ENCODE data around the gene OVOL3.
A peak's percentile ranks its signal among the peaks of the same experiment; 100 is the strongest.
"Not testable (repeated sequence)": the region's sequence is repeated elsewhere in the genome, so short reads cannot be mapped to it uniquely, and the experiment has no call there.

The OVOL3 gene

DNA sequence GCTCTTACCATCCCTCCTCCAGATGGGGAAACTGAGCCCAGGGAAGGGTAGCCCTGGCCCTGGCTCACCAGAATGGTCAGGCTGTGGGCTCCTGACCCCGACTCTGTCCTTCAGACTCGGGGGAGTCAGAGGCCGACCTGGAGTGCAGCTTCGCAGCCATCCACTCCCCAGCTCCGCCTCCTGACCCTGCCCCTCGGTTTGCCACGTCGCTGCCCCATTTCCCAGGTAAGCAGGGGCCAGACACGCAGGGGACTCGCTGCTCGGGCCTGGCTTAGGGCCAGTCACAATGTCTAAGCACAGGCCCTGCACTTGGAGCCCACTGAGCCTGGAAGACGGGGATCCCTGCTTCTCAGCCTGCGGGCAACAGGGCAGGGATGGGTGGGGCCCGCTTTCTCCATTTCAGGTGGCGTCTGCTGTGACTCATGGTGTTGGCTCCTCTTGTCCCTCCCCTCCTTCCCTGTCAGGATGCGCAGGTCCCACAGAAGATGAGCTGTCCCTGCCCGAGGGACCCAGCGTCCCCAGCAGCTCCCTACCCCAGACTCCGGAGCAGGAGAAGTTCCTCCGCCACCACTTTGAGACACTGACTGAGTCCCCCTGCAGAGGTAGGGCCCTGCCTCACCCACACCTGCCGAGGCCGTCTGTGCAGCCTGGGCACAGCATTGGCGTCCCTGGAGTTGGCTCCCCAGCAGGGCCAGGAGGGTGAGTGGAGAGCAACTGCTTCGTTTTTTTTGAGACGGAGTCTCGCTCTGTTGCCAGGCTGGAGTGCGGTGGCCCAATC lies 9.2 kb upstream of the OVOL3 start:
- no peak for DNase-seq

DNA sequence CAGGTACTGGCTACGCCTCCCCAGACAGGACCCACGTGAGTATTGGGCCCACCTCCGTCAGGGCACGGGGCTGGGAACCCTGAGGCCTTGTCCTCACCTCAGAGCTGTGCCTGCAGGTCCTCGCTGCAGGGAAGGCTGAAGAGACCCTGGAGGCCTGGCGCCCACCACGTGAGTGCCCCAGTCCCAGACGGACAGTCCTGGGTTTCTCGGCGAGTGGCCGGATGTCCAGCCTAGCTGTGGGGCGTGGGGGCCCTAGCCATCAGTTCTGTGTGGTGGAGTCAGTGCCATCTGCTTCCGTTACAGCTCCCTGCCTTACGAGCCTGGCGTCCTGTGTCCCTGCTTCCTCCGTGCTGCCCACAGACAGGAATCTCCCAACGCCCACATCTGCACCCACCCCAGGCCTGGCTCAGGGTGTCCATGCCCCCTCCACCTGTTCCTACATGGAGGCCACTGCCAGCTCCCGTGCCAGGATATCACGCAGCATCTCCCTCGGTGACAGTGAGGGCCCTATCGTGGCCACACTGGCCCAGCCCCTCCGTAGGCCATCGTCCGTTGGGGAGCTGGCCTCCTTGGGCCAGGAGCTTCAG lies 7.8 kb upstream of the OVOL3 start:
- DNase-seq: no peak

DNA sequence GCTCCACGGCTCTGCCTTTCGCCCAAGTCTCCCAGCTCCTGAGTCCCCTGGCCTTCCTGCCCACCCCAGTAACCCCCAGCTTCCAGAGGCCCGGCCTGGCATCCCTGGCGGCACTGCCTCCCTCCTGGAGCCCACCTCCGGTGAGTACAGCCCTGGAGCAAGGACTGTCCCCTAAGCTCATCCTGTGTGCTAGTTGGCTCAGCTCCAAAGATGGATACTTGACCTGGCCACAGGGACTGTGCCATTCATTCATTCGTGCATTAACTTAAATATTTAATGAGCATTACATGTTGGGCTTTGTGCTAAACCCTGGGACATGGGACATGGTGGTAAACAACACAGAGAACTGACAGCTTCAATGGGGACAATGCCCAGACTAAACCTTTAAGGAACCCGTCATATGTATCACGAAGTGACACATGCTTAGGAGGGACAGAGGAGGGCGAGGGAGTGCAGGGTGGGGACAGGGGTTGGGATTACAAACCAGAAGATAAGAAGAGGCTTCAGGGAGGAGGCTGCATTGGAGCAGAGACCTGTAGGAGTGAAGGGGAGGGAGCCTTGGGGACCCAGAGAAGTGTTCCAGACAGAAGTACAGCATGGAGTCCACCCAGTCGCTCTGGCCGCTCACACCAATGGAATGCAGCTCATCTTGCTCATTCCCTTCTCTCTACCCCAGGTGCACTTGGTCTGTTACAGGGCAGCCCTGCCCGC lies 6.9 kb upstream of the OVOL3 start:
- DNase-seq: no peak

DNA sequence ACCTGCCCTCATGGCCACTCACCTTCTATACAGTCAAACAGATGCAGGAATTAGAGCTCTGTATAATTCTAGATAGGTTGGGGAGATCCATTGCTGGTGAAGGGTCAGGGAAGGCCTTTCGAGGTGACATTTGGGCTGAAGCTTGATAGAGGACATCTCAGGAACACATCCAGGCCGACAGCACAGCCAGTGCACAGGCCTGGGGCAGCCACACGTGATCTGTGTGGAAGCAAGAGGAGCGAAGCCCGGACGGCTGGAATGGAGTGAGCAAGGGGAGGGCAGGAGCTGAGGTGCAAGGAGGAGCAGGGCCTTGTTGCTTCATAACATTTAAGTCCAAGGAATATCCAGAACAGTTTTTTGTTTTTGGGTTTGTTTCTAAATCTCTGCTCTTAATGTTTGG lies 4.5 kb upstream of the OVOL3 start:
- no peak for DNase-seq

DNA sequence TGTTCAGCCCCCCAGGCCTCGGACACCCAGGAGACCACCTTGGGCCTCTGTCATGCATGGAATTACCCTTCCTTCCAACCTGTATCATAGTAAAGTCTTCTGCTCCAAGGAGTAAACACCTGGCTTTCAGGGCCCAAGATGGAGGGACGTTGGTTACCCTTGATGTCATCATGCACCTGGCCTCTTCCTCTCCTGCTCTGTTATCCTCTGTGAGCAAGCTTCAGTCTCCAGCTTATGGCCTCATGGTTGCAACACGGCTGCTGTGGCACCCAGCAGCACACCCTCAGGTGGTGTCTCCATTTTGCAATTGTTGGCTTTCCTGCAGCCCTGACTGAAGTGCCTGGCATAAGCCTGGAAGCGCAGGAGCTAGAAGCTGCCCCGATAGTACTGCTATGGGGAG lies 4.0 kb upstream of the OVOL3 start:
- DNase-seq: no peak

DNA sequence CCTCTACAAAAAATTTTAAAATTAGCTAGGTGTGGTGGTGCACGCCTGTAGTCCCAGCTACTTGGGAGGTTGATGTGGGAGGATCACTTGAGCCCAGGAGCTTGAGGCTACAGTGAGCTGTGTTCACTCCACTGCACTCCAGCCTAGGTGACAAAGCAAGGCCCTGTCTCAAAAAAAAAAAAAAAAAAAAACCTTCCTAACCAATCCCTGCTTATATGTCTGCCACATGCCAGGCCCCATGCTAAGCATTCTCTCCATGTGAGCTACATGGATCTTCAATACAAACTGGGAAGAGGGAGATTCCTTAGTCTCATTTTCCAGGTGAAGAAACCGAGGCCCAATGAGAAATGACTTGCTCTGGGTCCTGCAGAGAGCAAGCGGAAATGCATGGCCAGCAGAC lies 2.3 kb upstream of the OVOL3 start:
- no peak for DNase-seq

DNA sequence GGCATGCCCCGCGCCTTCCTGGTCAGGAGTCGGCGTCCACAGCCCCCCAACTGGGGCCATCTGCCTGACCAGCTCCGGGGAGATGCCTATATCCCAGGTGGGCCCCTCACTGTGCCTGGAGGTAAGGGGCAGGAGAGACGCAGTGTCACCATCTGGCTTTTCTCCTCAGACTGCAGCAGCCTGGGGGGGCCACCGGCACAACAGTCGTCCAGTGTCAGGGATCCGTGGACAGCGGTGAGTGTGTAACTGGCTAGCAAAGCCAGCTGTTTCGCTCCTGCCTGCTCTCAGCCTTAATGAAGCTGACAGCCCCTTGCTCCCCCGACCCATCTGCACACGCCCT lies 227 bp downstream of the OVOL3 start:
- no peak for DNase-seq

DNA sequence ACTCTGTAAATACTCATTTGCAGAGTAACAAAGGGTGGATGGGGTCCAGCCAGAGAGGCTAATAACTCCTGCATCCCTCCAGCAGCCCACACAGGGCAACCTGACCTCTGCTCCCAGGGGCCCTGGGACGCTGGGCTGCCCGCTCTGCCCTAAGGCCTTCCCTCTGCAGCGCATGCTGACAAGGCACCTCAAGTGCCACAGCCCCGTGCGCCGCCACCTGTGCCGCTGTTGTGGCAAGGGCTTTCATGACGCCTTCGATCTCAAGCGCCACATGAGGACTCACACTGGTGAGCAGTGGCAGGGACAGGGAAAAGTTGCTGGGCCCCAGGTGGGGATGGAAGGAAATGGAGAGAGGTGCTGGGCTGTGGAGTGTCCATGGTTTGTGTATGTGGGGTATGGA lies 1.7 kb downstream of the OVOL3 start:
- DNase-seq: no peak

DNA sequence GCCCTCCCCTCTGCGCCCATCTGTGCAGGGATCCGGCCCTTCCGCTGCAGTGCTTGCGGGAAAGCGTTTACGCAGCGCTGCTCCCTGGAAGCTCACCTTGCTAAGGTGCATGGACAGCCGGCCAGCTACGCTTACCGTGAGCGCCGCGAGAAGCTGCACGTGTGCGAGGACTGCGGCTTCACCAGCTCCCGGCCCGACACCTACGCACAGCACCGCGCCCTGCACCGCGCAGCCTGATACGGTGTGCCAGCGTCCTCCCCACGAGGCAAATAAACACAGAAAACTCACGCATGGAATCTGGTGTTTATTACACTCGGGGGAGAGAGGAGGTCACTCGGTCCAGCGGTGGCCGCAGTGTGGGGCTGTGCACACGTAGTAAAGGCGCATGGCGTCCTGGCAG lies 2.5 kb downstream of the OVOL3 start:
- DNase-seq: no peak

DNA sequence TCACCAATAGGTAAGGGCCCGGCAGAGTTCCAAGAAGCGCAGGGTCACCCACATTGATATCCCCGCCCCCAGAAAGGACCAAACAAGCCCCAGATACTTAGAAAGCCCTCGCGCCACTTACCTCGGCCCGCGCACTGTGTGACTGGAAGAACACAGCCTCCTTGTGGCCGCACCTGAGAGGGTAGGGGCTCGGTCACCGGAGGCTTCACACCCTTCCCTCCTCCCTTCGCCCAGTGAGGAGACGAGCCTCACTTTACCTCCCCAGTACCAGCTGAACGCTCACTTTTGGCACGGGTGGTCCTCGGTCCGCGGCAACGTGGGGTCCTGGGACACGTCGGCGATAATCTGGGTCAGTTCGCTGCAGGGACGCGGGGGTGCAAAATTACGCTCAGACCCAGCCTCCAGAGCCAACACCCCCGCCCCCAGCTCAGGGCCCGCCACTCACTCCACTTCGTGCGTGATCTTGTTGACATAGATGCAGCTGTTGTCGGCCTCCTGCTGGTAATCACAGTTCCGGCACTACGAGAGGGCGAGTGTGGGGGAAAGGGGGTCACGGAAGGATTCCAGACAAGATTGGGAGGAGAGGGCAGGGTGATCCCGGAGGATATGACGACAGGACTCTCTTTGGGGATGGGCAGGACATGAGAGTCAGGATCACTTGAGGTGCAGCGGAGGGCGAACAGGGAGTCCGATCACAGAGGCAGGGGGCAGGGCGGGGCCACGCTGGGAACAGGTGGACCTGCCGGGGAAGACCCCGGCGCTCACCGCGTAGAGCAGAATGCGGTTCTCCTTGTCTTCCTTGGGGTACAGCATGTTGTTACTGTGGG lies 3.2 kb downstream of the OVOL3 start:
- DNase-seq: peak; percentile 61

DNA sequence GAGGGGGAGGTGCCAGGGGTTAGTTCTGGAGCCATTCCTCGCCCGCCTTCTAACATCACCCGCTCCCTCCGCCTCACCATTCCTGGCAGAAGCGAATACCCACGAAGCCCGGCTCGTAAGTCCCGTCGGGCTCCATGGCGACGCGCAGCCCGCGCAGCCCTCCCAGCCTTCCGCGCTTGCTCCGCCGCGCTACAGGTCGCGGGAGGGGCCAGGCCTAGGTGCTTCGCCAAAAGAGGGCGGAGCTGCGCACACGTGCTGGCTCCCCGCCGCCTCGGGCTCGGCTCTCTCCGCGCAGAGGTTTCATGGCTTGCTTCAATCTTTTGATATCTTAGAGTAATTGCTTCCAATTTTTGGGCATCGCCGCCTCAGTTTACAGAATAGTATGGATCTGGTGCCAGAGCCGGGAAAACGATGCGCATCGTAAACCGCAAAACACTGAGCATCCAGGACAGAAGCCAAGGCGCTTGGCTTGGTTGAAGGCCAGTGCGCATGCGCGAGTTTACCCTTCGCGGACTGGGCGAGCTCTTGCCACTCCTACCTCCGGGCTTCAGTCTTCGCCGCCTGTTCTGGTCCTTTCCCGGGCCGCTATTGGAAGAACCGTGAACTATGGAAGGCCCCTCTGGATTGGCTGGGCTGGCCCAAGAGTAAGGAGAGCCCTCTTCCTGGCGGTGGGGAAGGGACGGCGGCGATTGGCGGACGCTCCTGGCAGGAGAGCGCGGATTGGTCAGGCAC lies 3.9 kb downstream of the OVOL3 start, which contains the start of gene POLR2I:
Gene POLR2I (minus strand): TSS at position 155 of the 732 bp plus-strand sequence. CDS start 19 bp downstream, at position 136.
- DNase-seq: peak; percentile 100

DNA sequence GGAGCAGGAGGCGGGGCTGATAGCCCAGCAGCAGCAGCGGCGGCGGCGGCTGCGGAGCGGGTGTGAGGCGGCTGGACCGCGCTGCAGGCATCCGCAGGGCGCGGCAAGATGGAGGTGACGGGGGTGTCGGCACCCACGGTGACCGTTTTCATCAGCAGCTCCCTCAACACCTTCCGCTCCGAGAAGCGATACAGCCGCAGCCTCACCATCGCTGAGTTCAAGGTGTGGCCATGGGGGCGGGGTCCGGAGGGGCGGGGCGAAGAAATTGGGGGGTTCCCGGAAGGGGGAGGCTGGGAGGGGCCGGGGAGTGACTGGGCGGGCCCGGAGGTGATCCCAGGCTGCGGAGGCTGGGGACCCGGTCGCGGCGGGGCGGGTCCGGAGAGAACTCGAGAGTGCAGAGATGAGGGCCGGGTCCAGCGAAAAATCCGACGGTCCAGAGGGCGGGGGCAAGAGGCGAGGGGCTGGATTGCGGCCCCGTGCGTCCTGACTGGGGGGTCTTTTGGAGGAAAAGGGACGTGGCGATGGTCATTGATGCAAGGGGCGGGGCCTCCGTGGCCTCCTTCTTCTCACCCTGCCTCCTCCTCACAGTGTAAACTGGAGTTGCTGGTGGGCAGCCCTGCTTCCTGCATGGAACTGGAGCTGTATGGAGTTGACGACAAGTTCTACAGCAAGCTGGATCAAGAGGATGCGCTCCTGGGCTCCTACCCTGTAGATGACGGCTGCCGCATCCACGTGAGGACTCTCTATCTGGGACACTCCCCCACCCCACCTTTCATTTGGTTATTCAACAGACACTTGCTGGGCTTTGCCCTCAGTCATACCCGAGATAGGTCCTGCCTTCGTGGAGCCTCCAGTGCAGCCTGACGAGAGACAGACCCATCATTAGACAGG lies 4.8 kb downstream of the OVOL3 start, which contains the start of gene TBCB:
Gene TBCB (plus strand): TSS at position 16 of the 891 bp plus-strand sequence. CDS start 93 bp downstream, at position 109.
- DNase-seq: no peak

DNA sequence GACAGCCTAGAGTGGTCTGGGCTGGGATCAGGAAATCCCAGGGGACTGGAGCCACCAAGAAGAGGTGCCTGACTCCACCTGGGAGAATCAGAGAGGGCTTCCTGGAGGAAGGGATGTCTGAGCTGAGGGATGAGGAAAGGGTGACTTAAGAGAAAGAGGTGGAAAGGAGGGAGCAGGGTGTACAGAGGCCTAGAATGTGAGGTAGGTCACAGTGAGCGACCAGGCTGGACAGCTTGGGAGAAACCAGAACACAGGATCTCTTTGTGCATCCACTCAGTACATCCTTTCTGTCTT lies 5.3 kb downstream of the OVOL3 start:
- DNase-seq: no peak

DNA sequence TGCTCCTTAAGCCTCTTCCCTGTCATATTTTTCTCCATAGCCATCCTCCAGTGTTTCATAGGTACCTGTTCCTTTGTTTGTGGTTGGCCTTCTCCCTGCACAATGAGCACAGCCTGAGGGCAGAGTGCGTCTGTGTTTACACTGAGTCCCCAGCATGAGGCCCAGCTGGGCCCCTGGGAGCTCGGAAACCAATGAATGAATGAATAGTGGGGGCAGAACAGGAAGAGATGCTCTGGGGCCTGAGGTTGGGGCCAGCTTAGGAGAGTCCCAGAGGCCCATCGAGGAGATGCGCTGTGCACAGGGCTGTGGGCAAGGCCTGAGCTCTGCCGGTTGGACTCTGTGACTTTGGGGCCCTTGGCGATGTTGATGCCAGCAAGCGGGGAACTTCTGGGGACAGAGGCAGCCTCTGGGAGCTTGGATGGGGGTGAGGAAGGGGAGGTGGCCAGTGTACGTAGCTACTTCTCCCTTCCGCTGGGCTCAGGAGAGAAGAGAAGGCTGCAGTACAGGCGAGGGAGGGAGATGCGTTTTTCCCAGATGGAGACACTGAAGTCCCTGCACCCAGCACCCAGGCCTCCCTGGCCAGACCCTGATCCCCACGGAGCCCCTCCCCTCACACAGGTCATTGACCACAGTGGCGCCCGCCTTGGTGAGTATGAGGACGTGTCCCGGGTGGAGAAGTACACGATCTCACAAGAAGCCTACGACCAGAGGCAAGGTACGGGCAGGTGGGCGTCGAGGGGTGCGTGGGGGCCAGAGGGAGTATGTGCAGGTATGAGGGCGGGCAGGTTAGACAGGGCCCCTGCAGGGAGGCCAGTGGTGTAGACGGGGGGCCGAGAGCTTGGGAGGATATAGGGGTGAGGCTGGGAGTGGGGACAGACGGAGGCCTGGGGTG lies 9.4 kb downstream of the OVOL3 start:
- no peak for DNase-seq

DNA sequence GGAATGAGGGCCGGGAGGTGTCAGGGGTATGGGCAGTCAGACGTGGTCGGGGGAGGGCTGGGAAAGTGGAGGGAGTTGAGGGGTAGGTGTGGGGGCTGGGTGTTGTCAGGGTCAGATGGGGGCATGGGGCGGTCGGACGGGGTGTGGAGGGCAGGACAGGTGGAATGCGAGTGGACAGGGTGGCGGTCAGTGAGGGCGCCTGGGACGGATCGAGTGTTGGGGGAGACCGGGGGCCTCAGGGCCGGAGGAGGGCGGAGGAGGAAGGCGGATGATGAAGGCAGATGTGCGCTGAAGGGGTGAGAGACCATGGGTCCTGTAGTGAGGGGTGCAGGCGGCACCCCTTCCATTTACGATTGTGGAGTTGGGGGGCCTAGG lies 10.0 kb downstream of the OVOL3 start:
- no peak for DNase-seq

DNA sequence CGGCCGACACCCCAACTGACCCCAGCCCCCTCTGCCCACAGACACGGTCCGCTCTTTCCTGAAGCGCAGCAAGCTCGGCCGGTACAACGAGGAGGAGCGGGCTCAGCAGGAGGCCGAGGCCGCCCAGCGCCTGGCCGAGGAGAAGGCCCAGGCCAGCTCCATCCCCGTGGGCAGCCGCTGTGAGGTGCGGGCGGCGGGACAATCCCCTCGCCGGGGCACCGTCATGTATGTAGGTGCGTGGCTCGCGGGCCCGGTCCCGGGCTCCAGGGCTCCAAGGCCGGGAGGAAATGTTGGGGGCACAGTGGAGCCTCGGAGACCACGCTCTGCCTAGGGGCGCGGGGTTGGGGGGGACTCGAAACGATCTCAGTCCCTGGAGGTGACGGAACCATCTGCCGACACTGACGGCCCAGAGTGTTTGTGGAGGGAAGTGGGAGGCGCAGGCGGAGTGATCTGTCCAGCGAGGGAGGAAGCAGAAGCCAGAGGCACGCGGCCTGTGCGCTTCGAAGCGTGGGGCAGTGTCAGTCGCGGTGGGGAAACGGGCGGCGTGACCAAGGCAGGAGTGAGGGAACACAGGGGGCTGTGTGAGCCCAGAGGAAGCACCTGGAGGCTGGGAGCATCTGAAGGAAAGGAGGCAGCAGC lies 10.7 kb downstream of the OVOL3 start:
- no peak for DNase-seq

DNA sequence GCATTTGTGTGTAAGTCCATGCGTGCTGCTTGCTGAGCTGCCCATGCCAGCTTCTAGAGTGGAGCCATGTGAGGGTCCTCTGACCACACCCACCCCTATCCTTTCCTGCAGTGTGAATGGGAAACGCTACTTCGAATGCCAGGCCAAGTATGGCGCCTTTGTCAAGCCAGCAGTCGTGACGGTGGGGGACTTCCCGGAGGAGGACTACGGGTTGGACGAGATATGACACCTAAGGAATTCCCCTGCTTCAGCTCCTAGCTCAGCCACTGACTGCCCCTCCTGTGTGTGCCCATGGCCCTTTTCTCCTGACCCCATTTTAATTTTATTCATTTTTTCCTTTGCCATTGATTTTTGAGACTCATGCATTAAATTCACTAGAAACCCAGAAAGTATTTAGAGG lies 14.6 kb downstream of the OVOL3 start:
- no peak for DNase-seq

DNA sequence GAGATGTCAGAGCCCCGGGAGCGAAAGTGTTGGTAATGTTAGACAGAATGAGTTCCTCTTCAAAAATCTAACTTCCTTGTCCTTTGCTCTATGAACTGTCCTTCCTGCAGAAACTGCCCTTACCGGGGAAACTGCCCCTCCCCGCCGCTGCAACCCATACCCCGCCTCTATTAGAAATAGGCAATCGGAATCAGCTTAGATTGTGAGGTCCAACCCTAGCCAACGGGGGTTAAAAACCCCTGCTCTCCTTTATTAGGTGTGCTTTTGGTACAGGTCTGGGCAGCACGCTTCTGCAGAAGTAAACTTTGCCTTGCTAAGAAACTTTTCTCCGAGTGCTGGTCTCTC lies 17.4 kb downstream of the OVOL3 start:
- DNase-seq: no peak

DNA sequence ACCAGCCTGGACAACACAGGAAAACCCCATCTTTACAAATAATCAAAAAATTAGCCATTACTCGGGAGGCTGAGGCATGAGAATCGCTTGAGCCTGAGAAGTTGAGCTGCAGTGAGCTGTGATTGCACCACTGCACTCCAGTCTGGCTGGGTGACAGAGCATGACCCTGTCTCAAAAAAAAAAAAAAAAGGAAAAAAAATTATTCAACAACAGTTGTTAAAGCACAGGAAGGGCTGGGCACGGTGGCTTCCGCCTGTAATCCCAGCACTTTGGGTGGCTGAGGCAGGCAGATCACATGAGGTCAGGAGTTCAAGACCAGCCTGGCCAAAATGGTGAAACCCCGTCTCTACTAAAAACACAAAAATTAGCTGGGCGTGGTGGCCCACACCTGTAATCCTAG lies 20.3 kb downstream of the OVOL3 start:
- DNase-seq: not testable (repeated sequence)

DNA sequence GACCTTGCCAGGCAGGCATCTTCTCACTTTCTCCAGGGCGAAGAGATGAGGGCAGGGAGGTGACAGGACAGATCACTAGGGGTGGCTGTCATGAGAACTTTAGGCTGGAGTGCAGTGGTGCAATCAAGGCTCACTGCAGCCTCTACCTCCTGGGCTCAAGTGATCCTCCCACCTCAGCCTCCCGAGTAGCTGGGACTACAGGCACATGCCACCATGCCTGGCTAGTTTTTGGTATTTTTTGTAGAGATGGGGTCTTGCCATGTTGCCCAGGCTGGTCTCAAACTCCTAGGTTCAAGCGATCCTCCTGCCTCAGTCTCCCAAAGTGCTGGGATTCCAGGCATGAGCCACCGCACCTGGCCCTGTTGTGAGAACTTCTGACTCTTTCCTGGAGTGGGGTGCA lies 23.9 kb downstream of the OVOL3 start:
- DNase-seq: not testable (repeated sequence)

Measured in right hindlimb (tissue), 1 donor.